Natural killer cell (primary cell): ENCODE data around the gene TPD52L2. TPM values are rescaled to one million over a fixed set of nuclear protein-coding genes. Genes with fewer than 3 reads are reported as not detected.

Source experiments
- ATAC-seq, 3 donors: fragments of 150-1000 bp in 2 of 3; fragments of 200-7000 bp in 1 of 3; cut with Tn5 transposase; 1 replicate in 1 of 3; 2 replicates in 2 of 3; pipeline ENCODE4 v1.10.0; 2021; ENCODE audit warnings: mild to moderate bottlenecking in 2 of 3, moderate library complexity in 2 of 3
- DNase-seq, 2 donors: peaks; one replicate each; pipeline versions ENCODE4 v3.0.0 to v3.0.0-alpha.2; 2013 to 2021; ENCODE audit warnings: mixed read lengths in 1 of 2
- H3K27ac ChIP-seq: one replicate; pipeline ENCODE4 v1.5.1; 2013; ENCODE audit warnings: mild to moderate bottlenecking, low read length
- H3K27me3 ChIP-seq: one replicate; pipeline ENCODE4 v1.6.1; 2013; ENCODE audit warnings: low read length; ENCODE audit not compliant: control insufficient read depth, insufficient read depth
- H3K36me3 ChIP-seq: one replicate; pipeline ENCODE4 v1.6.1; 2013; ENCODE audit warnings: low read length; ENCODE audit not compliant: control insufficient read depth, insufficient read depth
- H3K4me1 ChIP-seq: one replicate; pipeline ENCODE4 v1.6.1; 2013; ENCODE audit warnings: low read length; ENCODE audit not compliant: control insufficient read depth, insufficient read depth
- H3K4me3 ChIP-seq: one replicate; pipeline ENCODE4 v1.5.1; 2013; ENCODE audit warnings: low read length
- H3K9me3 ChIP-seq: one replicate; pipeline ENCODE4 v1.6.1; 2013; ENCODE audit warnings: low read length; ENCODE audit not compliant: control insufficient read depth, insufficient read depth
- H3K27ac Mint-ChIP-seq, 2 donors: one replicate each; pipeline ENCODE4 v1.8.0; 2022; ENCODE audit warnings: mild to moderate bottlenecking in 2 of 2, mixed read lengths in 2 of 2, moderate library complexity in 1 of 2
- H3K27me3 Mint-ChIP-seq, 2 donors: one replicate each; pipeline ENCODE4 v1.8.0; 2022; ENCODE audit warnings: low read depth in 2 of 2, mixed read lengths in 2 of 2
- H3K36me3 Mint-ChIP-seq: one replicate; pipeline ENCODE4 v1.8.0; 2022; ENCODE audit warnings: mixed read lengths
- H3K4me1 Mint-ChIP-seq, 2 donors: one replicate each; pipeline ENCODE4 v1.8.0; 2022; ENCODE audit warnings: mixed read lengths in 2 of 2
- H3K4me3 Mint-ChIP-seq: one replicate; pipeline ENCODE4 v1.8.0; 2022; ENCODE audit warnings: mild to moderate bottlenecking, moderate library complexity, mixed read lengths
- H3K9me3 Mint-ChIP-seq, 2 donors: one replicate each; pipeline ENCODE4 v1.8.0; 2022; ENCODE audit warnings: mixed read lengths in 2 of 2
- CTCF ChIP-seq: fragments of 200-600 bp; IDR thresholded peaks from one replicate; pipeline ENCODE4 v1.8.0; 2022; ENCODE audit warnings: antibody characterized with exemption
- WGBS: methylation state at CpG from one replicate; pipeline ENCODE4 v1.1.7; 2013; ENCODE audit warnings: missing lambda C conversion rate; ENCODE audit not compliant: insufficient coverage; 5-methylcytosine and 5-hydroxymethylcytosine counted together
- intact Hi-C: fragments of 100-400 bp; cut with micrococcal nuclease; formaldehyde crosslinking; loops from one replicate; pipeline ENCODE4 v1.14.2; 2022
- total RNA-seq, 4 donors: library from RNA; stranded (reverse); fragments of 120-200 nt in 1 of 4; gene quantifications; one replicate each; pipeline versions ENCODE4 v1.2.3 to v1.2.4, GENCODE V29; 2013 to 2022

TPD52L2 gene
- total RNA-seq, 3 donors from 2014 or later (not counting 1 experiment from before 2014, with no cell fraction given), result 36.8 to 47.2 (median 45.1) TPM

DNA sequence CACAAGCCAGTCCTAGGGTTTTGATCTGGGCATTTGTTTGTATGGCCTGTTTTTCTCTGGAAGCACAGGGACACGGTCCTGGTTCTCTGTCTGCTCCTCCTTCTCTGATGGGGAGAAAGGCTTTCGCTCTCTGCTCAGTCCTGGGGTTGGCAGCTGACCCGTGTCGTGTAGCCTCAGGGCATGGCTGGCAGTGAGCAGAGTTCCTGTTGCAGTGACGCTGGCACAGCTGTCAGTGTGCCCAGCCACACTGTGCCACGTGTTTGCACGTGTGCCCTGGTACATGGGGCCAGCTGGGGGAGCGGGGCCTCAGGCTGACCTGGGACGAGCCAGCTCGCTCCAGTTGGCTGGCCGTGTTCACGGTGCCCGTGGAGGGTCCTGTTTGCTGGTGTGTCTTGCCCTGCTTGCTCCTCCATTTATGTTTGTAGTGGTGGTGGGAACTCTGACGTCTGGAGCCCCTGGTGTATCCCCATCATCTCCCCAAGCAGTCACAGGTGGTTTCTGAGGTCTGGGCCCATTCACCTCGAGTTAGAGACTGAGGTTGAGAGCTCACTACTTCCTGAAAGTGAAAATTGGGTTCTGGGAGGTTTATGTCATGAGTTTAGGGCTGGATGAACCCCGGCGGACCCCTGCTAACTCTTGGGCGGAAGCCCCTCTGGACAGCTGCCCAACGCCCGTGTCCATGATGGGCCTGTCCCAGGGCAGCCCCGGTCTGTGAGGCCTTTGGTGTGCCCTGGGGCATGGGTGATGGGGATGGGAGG, 19.6 kb downstream of the TPD52L2 start:
- Histone ChIP-seq H3K27me3 (no peaks in the 10 kb centered on the region), H3K9me3 (no peaks in the 10 kb centered on the region), H3K4me1 (peaks cover 13% of the 10 kb centered on the region), H3K36me3 (peaks cover 47% of the 10 kb centered on the region), H3K27ac (no peak overlapping the region), H3K4me3 (no peak overlapping the region)
- no peak for DNase-seq
- H3K9me3 Mint-ChIP-seq, result no peaks in the 10 kb centered on the region
- WGBS, result 83% methylated on average over 20 of the region's 21 CpGs
- H3K36me3 Mint-ChIP-seq, result no peaks in the 10 kb centered on the region
- TF ChIP-seq CTCF, result no peak
- H3K4me1 Mint-ChIP-seq, result peaks cover 4 to 12% of the 10 kb centered on the region in 2 donors
- H3K4me3 Mint-ChIP-seq, result no peak overlapping the region
- no peaks in the 10 kb centered on the region for H3K27me3 Mint-ChIP-seq
- intact Hi-C loops, result no loop called here
- peak in 2 of 3 donors; percentile 58 to 71 for ATAC-seq
- H3K27ac Mint-ChIP-seq, result peak overlapping the region in 1 of 2 donors; percentile 45

DNA sequence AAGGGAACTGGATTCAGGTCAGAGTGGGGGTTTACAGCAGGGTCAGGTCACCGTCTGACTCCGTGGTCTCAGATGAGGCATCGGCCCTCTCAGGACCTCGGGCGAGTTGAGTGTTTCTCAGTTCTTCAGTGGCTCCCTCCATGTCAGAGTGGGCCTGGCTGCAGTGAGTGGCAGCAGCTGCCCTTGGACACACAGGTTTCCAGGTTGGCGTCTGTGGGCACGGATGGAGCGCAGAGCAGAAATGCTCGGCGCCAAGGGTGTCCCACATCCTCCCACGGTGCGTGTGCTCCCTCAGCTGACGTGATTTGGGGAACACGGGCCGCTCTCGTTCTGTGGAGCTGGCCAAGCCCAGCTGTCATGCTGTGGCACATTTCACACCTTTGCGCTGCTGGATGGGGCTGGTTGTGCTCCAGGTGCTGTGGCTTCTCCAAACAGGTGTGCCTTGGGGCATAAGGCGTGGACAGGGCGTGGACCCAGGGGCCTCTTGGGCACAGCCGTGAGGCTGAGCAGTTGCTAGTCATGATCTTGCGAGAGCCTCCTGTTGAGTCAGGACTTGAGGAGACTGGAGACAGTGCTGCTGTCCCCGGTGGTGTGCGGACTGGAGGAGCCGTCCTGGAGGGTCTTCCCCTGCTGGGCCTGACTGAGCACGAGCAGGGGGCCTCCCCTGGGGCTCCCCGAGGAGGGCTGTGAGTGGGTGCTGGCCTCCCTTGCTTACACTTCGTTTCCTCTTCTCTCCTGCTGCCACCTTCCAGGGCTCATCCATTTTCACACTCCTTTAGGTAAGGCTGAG, 20.4 kb downstream of the TPD52L2 start:
- H3K9me3 Mint-ChIP-seq, result no peaks in the 10 kb centered on the region
- no peaks in the 10 kb centered on the region for H3K36me3 Mint-ChIP-seq
- intact Hi-C loops, result no loop called here
- DNase-seq (no peak), ATAC-seq (no peak)
- Histone ChIP-seq H3K4me3 (no peak overlapping the region), H3K9me3 (no peaks in the 10 kb centered on the region), H3K36me3 (peaks cover 54% of the 10 kb centered on the region), H3K27me3 (no peaks in the 10 kb centered on the region), H3K4me1 (peaks cover 13% of the 10 kb centered on the region), H3K27ac (no peak overlapping the region)
- peaks cover 4 to 12% of the 10 kb centered on the region in 2 donors for H3K4me1 Mint-ChIP-seq
- peak overlapping the region in 1 of 2 donors; percentile 45 for H3K27ac Mint-ChIP-seq
- H3K27me3 Mint-ChIP-seq, result no peaks in the 10 kb centered on the region
- 89% methylated on average over 27 of the region's 27 CpGs for WGBS
- TF ChIP-seq CTCF, result no peak
- no peak overlapping the region for H3K4me3 Mint-ChIP-seq

DNA sequence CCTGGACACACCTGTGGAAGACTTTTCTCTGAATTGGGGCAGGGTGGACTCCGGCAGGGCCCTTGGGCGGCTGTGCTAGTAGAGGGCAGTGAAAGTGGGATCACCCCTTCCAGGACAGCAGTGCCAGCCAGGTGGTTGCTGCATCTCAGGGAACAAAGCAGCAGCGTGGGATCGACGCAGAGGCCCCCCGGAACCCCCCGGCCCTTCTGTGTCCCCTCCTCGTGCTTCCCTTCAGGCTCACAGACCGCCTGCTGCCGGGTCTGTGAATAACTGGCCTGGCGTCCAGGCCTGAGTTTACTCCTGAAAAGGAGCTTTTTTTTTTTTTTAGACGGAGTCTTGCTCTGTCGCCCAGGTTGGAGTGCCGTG, 21.0 kb downstream of the TPD52L2 start:
- H3K27me3 ChIP-seq, result no peaks in the 10 kb centered on the region
- WGBS, result 99% methylated on average over 11 of the region's 14 CpGs
- H3K4me1 ChIP-seq, result peaks cover 13% of the 10 kb centered on the region
- H3K27ac ChIP-seq, result no peak overlapping the region
- Mint-ChIP-seq H3K9me3 (no peaks in the 10 kb centered on the region), H3K27me3 (no peaks in the 10 kb centered on the region), H3K27ac (no peak overlapping the region), H3K36me3 (no peaks in the 10 kb centered on the region), H3K4me3 (no peak overlapping the region), H3K4me1 (peaks cover 4 to 12% of the 10 kb centered on the region in 2 donors)
- no peak for TF ChIP-seq CTCF
- ATAC-seq, result no peak
- H3K9me3 ChIP-seq, result no peaks in the 10 kb centered on the region
- intact Hi-C loops, result no loop called here
- peaks cover 59% of the 10 kb centered on the region for H3K36me3 ChIP-seq
- H3K4me3 ChIP-seq, result no peak overlapping the region
- no peak for DNase-seq
